ENCODE results near the gene ITGAX. TPM values are rescaled to one million over a fixed set of nuclear protein-coding genes. Genes with fewer than 3 reads are reported as not detected.

Gene ITGAX
- total and polyA plus RNA-seq, 10 of the 15 experiments (the other 5 are each of a cell fraction or from before 2014, with no cell fraction given): 1.6 to 37.9 (median 17.9) TPM

- TF ChIP-seq BCL11A (IDR thresholded peaks at IDR 0.05; ENCODE audit: low read depth, low read length) (no peak; the same call in 1 of the 2 replicates), DPF2 (IDR thresholded peaks at IDR 0.05) (peak; percentile 15; the same call in 1 of the 2 replicates), CHD1 (IDR thresholded peaks at IDR 0.05; ENCODE audit: low read depth, low read length) (no peak), RB1 (IDR thresholded peaks at IDR 0.05; ENCODE audit: borderline replicate concordance) (no peak), HSF1 (IDR thresholded peaks at IDR 0.05; ENCODE audit: low read depth, low read length) (no peak), NFYB (IDR thresholded peaks at IDR 0.05; ENCODE audit: insufficient read depth, low read depth, low read length) (no peak)
Observed at GRCh38 chr16:31352376-31353115, 2.4 kb upstream of the ITGAX start (continued).

GRCh38 chr16:31355431-31356100, 590 bp downstream of the ITGAX start:
- no peaks in the 10 kb centered on the region for H3K79me2 ChIP-seq (ENCODE audit: control insufficient read depth, insufficient read depth, low read length)
- peak overlapping the region; percentile 79 for H3K4me2 ChIP-seq (ENCODE audit: control insufficient read depth, insufficient read depth)
- H3K9me3 ChIP-seq (replicated peaks; ENCODE audit: control insufficient read depth, insufficient read depth, low read length): peaks cover 2% of the 10 kb centered on the region; the same call in 1 of the 3 replicates
- H4K20me1 ChIP-seq (ENCODE audit: control insufficient read depth, insufficient read depth): no peaks in the 10 kb centered on the region
- no peak overlapping the region for H2AFZ ChIP-seq (ENCODE audit: control insufficient read depth, low read depth, low read length)
- no peaks in the 10 kb centered on the region for H3K36me3 ChIP-seq (ENCODE audit: control insufficient read depth in 2 of 2, insufficient read depth in 2 of 2, low read length in 1 of 2)
- H3K27me3 ChIP-seq (replicated peaks in 1 of 2; ENCODE audit: control insufficient read depth in 2 of 2, insufficient read depth in 2 of 2, low read length in 1 of 2): no peaks in the 10 kb centered on the region
- ChIA-PET POLR2A (interaction anchor here (0.9 to 1.2 kb wide), 3 partner anchors 12 to 103 kb away, joined by 3 read pairs; no protein-coding TSS in a partner anchor), CTCF (interaction anchor here (1.0 to 3.2 kb wide), 3 partner anchors 11 to 22 kb away, joined by 3 to 12 read pairs (median 5); no protein-coding TSS in a partner anchor), SMC1A (ENCODE audit: uncharacterized antibody, unreplicated experiment) (interaction anchor here (0.5 to 2.2 kb wide), 8 partner anchors 9 to 281 kb away, joined by 3 to 7 read pairs (median 3); partner anchors contain the start of genes ZNF646 and ZNF668), RAD21 (ENCODE audit: unreplicated experiment) (interaction anchor here (0.7 to 3.0 kb wide), 9 partner anchors 9 to 213 kb away, joined by 3 to 15 read pairs (median 7); partner anchors contain the start of gene PYCARD)
- no peak for FAIRE-seq
- in situ Hi-C loops (cut with MboI) (loop anchor here (10.0 kb wide), 1 partner anchor 519 kb away; the partner anchor contains the start of gene ZNF267), intact Hi-C loops (cut with micrococcal nuclease; ENCODE audit: unreplicated experiment) (loop anchor here (10.0 kb wide), 1 partner anchor 519 kb away; the partner anchor contains the start of gene ZNF267)
- no peak for ATAC-seq
- H3K9ac ChIP-seq (ENCODE audit: control insufficient read depth, insufficient read depth, low read length): peak overlapping the region; percentile 58
- TSS peak; percentile 66 for BruUV-seq (replicated peaks)
- DNase-seq (ENCODE audit: low read depth, low spot score): no peak
- H3K4me3 ChIP-seq: no peak overlapping the region
- peak overlapping the region; percentile 79 for H3K27ac ChIP-seq (ENCODE audit: control insufficient read depth, insufficient read depth)
- H3K4me1 ChIP-seq (ENCODE audit: control insufficient read depth, insufficient read depth, low read length): peaks cover 48% of the 10 kb centered on the region
- 24% methylated on average over 11 of the region's 14 CpGs for WGBS (ENCODE audit: insufficient coverage, insufficient replicate concordance, low lambda C conversion rate, missing lambda C conversion rate)
- TF ChIP-seq MTA3 (IDR thresholded peaks at IDR 0.05; ENCODE audit: borderline replicate concordance, low read length) (no peak), JUND (IDR thresholded peaks at IDR 0.05; ENCODE audit: low read depth, low read length) (no peak), SMAD5 (IDR thresholded peaks at IDR 0.05; ENCODE audit: low read depth) (no peak), BCLAF1 (IDR thresholded peaks at IDR 0.05) (no peak), ZZZ3 (IDR thresholded peaks at IDR 0.05; ENCODE audit: control insufficient read depth, insufficient read length, low read depth) (no peak)

Measured in GM12878 (cell line).